IPS DF 6.9 (cell line): ENCODE measurements around the gene CAMTA1.
"Not testable (repeated sequence)": the region's sequence is repeated elsewhere in the genome, so short reads cannot be mapped to it uniquely, and the experiment has no call there.

Source experiments
- DNase-seq: peaks from one replicate; pipeline ENCODE4 v3.0.0-alpha.2; 2013; ENCODE audit warnings: low read depth, low spot score
- H3K27ac ChIP-seq: one replicate; pipeline ENCODE4 v1.5.1; 2013; ENCODE audit warnings: low read length, control low read depth
- H3K27me3 ChIP-seq: 2 replicates; pipeline ENCODE4 v1.6.1; 2013; ENCODE audit warnings: mild to moderate bottlenecking, low read length; ENCODE audit not compliant: control insufficient read depth, insufficient read depth
- H3K36me3 ChIP-seq: 2 replicates; pipeline ENCODE4 v1.6.1; 2013; ENCODE audit warnings: low read length; ENCODE audit not compliant: control insufficient read depth, insufficient read depth
- H3K4me1 ChIP-seq: 2 replicates; pipeline ENCODE4 v1.6.1; 2013; ENCODE audit warnings: low read length; ENCODE audit not compliant: control insufficient read depth, insufficient read depth
- H3K4me3 ChIP-seq: 2 replicates; pipeline ENCODE4 v1.5.1; 2013; ENCODE audit warnings: mild to moderate bottlenecking, low read length
- H3K9me3 ChIP-seq: 2 replicates; pipeline ENCODE4 v1.6.1; 2013; ENCODE audit warnings: low read length, inconsistent platforms; ENCODE audit not compliant: control insufficient read depth, insufficient read depth
- WGBS: extraction: QIAGEN DNeasy Blood & Tissue Kit; methylation state at CpG from one replicate; pipeline ENCODE4 v1.1.7; 2013; ENCODE audit warnings: mixed read lengths, missing lambda C conversion rate; ENCODE audit not compliant: insufficient read length, insufficient coverage; 5-methylcytosine and 5-hydroxymethylcytosine counted together

Gene CAMTA1

DNA sequence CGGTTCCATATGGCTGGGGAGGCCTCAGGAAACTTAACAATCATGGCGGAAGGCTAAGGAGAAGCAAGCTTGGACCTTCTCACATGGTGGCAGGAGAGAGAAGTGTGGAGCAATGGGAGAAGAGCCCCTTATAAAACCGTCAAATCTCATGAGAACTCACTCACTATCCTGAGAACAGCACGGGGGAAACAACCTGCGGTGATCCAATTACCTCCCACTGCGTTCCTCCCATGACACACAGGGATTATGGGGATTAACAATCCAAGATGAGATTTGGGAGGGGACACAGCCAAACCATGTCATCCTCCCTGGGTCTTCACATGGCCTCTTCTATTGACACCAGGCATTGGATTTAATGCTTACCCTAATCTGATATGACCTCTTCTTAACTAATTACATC is 530.7 kb downstream of the CAMTA1 start:
- no CpG with 5 or more reads among the region's 6 CpGs for WGBS
- Histone ChIP-seq H3K4me1 (no peaks in the 10 kb centered on the region), H3K27me3 (no peaks in the 10 kb centered on the region), H3K36me3 (no peaks in the 10 kb centered on the region), H3K4me3 (no peak overlapping the region), H3K27ac (no peak overlapping the region), H3K9me3 (no peaks in the 10 kb centered on the region)
- DNase-seq = no peak

DNA sequence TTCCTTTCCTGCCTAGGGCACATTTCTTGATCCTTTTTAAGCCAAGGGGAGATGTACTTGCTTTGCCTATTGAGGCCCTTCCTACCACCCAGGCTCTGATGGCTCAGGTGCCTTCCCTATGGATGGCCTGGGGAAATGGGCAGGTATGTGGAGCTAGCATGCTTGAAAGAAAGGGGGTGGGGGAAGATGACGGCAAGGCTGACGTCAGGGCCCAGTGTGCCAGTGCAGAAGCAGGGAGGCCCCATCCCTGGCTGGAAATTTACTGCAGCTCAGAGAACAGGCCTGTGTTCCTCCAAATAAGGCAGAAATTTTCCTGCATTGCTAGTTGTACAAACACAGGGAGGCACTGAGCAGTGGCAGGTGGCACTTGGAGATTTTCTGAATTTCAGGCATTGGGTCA is 532.6 kb downstream of the CAMTA1 start:
- Histone ChIP-seq H3K27me3 (no peaks in the 10 kb centered on the region), H3K9me3 (no peaks in the 10 kb centered on the region), H3K36me3 (no peaks in the 10 kb centered on the region), H3K4me3 (no peak overlapping the region), H3K4me1 (no peaks in the 10 kb centered on the region), H3K27ac (no peak overlapping the region)
- DNase-seq = no peak
- no CpG with 5 or more reads among the region's 2 CpGs for WGBS

GRCh38 chr1:7319196-7319595 is 533.9 kb downstream of the CAMTA1 start:
- no peak for DNase-seq
- no peaks in the 10 kb centered on the region for H3K36me3 ChIP-seq
- no peak overlapping the region for H3K27ac ChIP-seq
- no CpG with 5 or more reads among the region's 5 CpGs for WGBS
- H3K9me3 ChIP-seq = no peaks in the 10 kb centered on the region
- no peak overlapping the region for H3K4me3 ChIP-seq
- H3K27me3 ChIP-seq = no peaks in the 10 kb centered on the region
- H3K4me1 ChIP-seq = no peaks in the 10 kb centered on the region

DNA sequence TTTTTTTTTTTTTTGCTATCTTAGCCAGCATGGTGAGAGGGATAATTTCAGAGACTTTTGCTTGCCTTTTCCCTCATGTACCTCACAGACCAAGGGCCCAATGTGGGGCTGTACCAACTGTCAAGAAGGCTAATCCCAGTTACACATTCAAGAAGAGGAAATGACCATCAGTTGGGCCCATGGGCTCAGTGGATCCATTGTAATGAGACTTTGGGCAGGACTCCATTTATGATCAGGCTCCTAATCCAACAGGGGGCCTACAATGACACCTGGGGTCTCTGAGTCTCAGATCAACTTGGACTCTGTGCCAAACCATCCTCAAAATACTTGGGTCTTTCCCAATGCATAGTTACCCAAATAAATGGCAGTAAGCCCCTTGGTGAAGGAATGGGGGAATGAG is 535.4 kb downstream of the CAMTA1 start:
- Histone ChIP-seq H3K27ac (no peak overlapping the region), H3K4me3 (no peak overlapping the region), H3K36me3 (no peaks in the 10 kb centered on the region), H3K9me3 (no peaks in the 10 kb centered on the region), H3K4me1 (no peaks in the 10 kb centered on the region), H3K27me3 (no peaks in the 10 kb centered on the region)
- no peak for DNase-seq

GRCh38 chr1:7322283-7322785 is 537.1 kb downstream of the CAMTA1 start:
- no peak for DNase-seq
- no peak overlapping the region for H3K27ac ChIP-seq
- WGBS = no CpG with 5 or more reads among the region's 2 CpGs
- H3K4me1 ChIP-seq = no peaks in the 10 kb centered on the region
- H3K9me3 ChIP-seq = no peaks in the 10 kb centered on the region
- H3K27me3 ChIP-seq = no peaks in the 10 kb centered on the region
- H3K36me3 ChIP-seq = no peaks in the 10 kb centered on the region
- no peak overlapping the region for H3K4me3 ChIP-seq

DNA sequence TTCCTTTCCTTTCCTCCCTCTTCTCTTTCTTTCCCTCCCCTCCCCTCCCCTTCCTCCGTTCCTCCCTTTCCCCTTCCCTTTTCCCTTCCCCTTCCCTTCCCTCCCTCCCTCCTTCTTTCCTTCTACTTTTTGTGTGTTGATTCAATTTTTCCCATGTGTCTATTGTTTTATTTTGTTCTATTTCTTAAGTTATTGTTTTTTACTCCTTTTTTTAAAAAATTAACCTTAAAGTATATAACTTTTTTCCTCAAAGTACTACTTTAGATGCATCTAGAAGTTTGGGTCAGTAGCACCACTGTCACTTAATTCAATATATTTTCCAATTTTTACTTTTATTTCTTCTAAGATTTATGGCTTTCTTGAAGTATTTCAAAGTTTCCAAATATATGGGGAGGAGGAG is 537.7 kb downstream of the CAMTA1 start:
- no CpG with 5 or more reads among the region's 1 CpG for WGBS
- Histone ChIP-seq H3K4me1 (no peaks in the 10 kb centered on the region), H3K27ac (no peak overlapping the region), H3K9me3 (no peaks in the 10 kb centered on the region), H3K27me3 (no peaks in the 10 kb centered on the region), H3K4me3 (no peak overlapping the region), H3K36me3 (no peaks in the 10 kb centered on the region)
- DNase-seq = no peak

GRCh38 chr1:7325254-7325653 is 540.0 kb downstream of the CAMTA1 start:
- H3K9me3 ChIP-seq = no peaks in the 10 kb centered on the region
- no peaks in the 10 kb centered on the region for H3K36me3 ChIP-seq
- H3K4me1 ChIP-seq = no peaks in the 10 kb centered on the region
- H3K4me3 ChIP-seq = no peak overlapping the region
- DNase-seq = no peak
- H3K27ac ChIP-seq = no peak overlapping the region
- no peaks in the 10 kb centered on the region for H3K27me3 ChIP-seq
- no CpG with 5 or more reads among the region's 3 CpGs for WGBS

- H3K9me3 ChIP-seq = no peaks in the 10 kb centered on the region
- no peak for DNase-seq
- WGBS = no CpG with 5 or more reads among the region's 2 CpGs
- no peak overlapping the region for H3K27ac ChIP-seq
- no peaks in the 10 kb centered on the region for H3K27me3 ChIP-seq
- H3K4me1 ChIP-seq = no peaks in the 10 kb centered on the region
- H3K36me3 ChIP-seq = no peaks in the 10 kb centered on the region
- no peak overlapping the region for H3K4me3 ChIP-seq
Observed at GRCh38 chr1:7326366-7326765, 541.1 kb downstream of the CAMTA1 start.

DNA sequence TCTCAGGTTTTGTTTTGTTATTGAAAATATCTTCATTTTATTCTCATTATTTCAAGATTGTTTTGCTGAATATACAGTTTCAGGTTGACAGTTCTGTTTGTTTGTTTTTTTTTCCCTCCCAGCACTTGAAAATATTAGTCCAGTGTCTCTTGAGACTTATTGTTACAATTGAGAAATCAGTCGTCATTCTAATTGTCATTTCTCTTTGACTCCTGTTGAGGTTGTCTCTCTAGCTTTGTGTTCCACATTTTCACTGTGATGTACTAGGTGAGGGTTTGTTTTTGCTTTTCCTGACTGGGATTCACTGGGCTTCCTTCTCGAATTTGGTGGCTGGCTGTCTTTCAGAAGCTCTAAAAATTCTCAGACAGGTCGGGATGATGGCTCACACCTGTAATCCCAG is 542.6 kb downstream of the CAMTA1 start:
- WGBS = no CpG with 5 or more reads among the region's 3 CpGs
- no peak for DNase-seq

GRCh38 chr1:7329868-7330615 is 544.8 kb downstream of the CAMTA1 start:
- Histone ChIP-seq H3K9me3 (no peaks in the 10 kb centered on the region), H3K4me1 (no peaks in the 10 kb centered on the region), H3K4me3 (no peak overlapping the region), H3K27ac (no peak overlapping the region), H3K36me3 (no peaks in the 10 kb centered on the region), H3K27me3 (no peaks in the 10 kb centered on the region)
- WGBS = no CpG with 5 or more reads among the region's 15 CpGs
- no peak for DNase-seq

More for the DNA sequence above, 542.6 kb downstream of the CAMTA1 start:
- no peaks in the 10 kb centered on the region for H3K36me3 ChIP-seq
- H3K4me1 ChIP-seq = no peaks in the 10 kb centered on the region
- H3K4me3 ChIP-seq = no peak overlapping the region
- no peaks in the 10 kb centered on the region for H3K9me3 ChIP-seq
- H3K27ac ChIP-seq = no peak overlapping the region
- no peaks in the 10 kb centered on the region for H3K27me3 ChIP-seq

DNA sequence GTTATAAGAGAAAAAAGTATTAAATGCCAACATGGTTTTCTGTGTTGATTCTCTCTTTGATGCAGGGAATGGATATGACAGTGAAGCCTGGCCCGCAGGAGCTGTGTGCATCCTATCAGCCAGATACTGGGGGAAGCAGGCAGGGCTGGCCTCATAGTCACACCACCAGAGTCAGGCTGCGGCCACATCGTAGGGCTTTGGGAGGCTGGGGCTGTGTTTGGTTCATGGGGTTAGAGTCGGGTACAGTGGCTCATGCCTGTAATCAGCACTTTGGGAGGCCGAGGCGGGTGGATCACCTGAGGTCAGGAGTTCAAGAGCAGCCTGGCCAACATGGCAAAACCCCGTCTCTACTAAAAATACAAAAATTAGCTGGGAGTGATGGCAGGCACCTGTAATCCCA is 545.5 kb downstream of the CAMTA1 start:
- H3K27ac ChIP-seq, DNase-seq, H3K9me3 ChIP-seq, H3K4me3 ChIP-seq, H3K36me3 ChIP-seq, H3K4me1 ChIP-seq, H3K27me3 ChIP-seq: not testable (repeated sequence)
- no CpG with 5 or more reads among the region's 7 CpGs for WGBS
